ENCODE measurements around the gene AKAP6.

Gene AKAP6

DNA sequence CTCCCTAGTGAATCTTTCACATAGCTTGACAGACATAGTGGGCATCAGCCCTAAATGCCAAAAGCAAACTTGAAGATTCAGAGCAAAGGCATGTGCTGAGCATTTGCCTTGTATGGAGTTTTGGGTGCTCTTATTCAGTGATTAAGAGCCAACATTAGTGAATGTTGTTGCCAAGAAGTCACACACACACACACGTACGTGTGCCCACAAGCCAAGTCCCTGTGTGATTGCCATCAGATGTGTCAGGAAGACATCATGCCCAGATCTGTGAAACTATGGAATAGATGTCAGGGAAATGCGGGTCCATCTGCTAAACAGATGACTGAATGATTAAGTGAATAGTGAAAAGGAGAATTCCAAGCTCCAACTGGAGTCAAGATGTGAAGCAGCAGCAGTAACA lies 149.0 kb downstream of the AKAP6 start:
- DNase-seq (ENCODE audit: low spot score) = no peak

DNA sequence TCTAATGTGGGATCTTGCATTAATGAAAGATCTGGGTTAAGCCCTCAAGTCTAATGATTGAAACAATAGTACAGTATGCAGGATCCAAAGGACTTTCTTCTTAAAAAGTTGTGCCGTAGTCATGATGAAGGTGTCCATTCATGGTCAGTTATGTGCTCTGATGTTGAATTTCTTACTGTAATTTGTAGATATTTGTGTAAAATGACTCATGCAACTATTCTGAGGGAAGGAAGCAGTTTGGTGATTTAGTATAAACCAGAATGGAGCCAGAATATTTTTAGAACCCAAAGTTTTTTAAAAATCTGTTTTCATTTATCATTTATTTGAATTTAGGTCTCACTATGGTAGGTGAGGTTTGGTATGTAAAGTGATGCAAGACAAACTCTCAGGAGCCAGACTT lies 151.2 kb downstream of the AKAP6 start:
- no peak for DNase-seq (ENCODE audit: low spot score)

GRCh38 chr14:32481707-32482106 lies 152.6 kb downstream of the AKAP6 start:
- DNase-seq (ENCODE audit: low spot score) = no peak

- no peak for DNase-seq (ENCODE audit: low spot score)
Measured at GRCh38 chr14:32491416-32492016, 162.4 kb downstream of the AKAP6 start.

GRCh38 chr14:32492457-32492856 lies 163.4 kb downstream of the AKAP6 start:
- DNase-seq (ENCODE audit: low spot score) = no peak

DNA sequence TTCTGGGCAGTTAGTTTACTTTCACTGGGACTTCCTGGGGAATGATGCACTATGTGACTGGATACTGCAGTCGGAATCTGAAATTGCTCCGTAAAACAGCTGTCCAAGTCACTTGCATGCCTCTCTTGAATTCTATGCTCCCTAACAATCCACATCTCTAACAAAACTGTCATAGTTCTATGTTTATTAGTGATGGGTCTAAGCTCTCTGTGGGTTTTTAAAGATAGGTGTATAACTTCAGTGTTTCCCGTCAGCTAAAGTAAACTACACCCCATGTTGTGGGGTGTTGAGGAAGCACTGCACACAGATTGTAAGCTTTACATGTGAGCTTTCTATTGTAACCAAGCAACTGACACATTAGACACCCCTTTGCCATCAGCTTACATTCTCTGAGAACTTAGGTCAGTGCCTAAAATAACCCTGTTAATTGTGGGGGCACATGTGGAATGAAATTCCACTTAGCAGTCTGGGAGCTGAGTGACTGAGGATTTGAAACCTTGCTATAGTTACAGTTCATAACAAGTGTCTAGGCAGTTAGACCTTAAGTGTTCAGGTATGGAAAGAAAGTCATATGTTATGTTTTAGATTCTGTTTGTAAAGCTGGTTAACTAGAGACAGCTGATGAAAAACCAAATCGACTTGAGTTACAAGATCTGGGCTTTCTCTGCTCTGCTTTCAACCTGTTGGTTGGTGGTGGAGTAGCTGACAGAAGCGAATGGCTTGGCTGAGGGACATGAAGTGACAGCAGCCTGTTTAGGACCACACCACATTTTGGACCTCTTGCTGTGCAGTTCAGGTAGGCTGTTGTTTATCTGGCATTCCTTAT lies 165.7 kb downstream of the AKAP6 start:
- no peak for DNase-seq (ENCODE audit: low spot score)

- no peak for DNase-seq (ENCODE audit: low spot score)
Measured at GRCh38 chr14:32495435-32495734, 166.3 kb downstream of the AKAP6 start.

- DNase-seq (ENCODE audit: low spot score) = no peak
Measured at GRCh38 chr14:32497248-32497647, 168.2 kb downstream of the AKAP6 start.

DNA sequence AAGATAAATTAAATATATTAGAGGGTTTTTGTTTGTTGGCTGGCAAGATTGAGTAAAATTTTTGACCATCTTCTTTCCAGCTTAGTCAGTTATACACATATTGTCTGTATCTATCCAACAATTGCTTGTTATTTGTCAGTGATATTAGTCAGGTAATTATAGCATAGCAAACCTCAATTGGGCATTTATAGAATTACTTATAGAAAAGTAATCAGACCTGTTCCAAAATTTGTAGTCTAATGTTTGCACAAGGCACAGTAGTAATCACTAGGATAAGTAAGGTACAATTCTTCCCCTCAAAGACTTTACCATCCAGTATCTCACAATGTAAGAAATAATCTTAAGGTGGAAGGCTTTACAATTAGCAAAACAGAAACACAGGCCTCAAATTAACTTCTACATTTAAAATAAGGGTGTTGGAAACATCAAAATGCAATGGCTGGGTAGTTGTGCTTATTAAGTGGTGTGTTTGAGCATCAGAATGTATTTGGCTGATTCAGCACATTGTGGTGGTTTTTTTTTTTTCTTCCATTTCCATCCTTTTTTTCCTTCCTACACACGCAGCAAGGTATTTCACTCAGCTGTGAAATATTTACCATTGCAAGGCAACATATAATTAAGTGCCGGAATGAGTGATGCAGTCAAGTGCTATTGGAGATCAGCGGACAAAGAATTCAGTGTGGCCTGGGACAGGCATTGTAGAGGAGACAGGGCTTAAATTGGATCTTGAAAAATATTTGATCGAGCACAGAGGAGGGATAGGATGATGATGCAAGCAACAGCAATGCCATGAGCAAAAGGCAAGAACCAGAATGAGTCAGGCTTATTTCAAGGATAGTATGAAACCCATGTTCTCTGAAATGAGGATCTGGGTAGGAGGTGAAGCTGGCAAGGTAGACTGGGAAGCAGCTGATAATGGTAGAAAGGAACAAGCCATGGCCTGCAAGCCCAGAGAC lies 178.2 kb downstream of the AKAP6 start:
- no peak for DNase-seq (ENCODE audit: low spot score)

- no peak for DNase-seq (ENCODE audit: low spot score)
Measured at GRCh38 chr14:32508281-32508680, 179.2 kb downstream of the AKAP6 start.

DNA sequence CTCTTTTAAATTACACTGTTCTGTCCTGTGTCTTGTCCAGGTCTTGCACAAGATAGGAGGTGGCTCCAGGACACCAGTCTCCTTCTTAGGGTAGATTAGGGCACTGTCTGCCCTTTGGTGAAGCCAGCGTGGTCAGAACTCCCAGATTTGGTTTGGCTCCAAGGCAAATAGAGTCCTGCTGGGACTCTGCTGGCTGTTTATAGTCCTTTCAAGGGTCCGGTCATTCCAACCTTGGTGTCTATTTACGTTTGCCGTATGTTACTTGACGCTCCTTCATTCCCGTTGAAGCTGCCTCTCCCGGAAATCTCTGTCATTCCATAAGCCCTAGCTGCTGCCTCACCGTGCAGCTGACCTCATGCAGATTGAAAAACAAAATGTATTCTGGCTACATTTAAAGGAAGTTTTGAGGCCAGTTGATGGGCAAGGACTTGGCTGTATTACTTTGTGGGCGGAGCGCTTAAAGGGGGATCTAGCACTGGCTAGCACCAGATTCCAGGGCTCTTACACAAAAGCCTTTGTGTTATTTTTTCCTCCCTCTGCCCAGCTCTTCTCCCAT lies 180.6 kb downstream of the AKAP6 start:
- DNase-seq (ENCODE audit: low spot score) = no peak

GRCh38 chr14:32510815-32511214 lies 181.7 kb downstream of the AKAP6 start:
- DNase-seq (ENCODE audit: low spot score) = no peak

DNA sequence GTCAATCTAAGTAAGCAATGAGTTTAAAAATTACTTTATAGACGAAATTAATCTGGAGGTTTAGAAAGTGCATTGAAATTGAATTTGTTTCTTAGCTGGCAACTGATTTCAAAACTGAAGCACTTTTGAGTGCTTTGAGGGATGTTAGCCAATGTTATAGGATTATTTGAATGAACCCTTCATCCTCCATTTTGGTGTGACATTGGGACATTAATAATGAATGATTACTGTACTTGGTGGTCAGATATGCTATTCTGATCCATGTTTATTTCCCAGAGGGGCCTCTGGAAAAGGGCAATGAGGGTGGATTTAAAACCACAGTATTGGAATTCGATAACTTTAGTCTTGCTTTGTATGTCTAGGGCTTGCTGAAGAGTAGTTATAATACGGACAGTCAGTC lies 183.2 kb downstream of the AKAP6 start:
- DNase-seq (ENCODE audit: low spot score) = no peak

- no peak for DNase-seq (ENCODE audit: low spot score)
Measured at GRCh38 chr14:32512813-32513212, 183.7 kb downstream of the AKAP6 start.

DNA sequence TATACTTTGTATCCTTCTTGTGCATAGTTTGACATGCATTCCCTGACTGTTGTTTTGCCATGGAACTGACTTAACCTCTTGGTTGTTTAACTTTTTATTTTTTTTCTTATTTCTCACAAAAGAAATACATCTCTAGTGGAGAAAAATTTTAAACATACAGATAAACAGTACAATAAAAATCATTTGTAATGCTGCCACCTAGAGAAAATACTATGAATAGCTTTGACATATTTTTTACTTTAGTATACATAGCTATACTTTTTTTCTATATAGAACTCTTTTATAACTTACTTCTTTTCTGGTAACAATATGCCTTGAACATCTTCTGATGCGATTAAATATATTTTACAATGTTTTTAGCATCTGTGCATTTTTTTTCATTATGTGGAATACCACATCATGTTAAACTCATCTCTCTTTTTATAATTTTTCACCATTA lies 184.5 kb downstream of the AKAP6 start:
- no peak for DNase-seq (ENCODE audit: low spot score)

GRCh38 chr14:32514236-32514635 lies 185.1 kb downstream of the AKAP6 start:
- no peak for DNase-seq (ENCODE audit: low spot score)

GRCh38 chr14:32514681-32515080 lies 185.6 kb downstream of the AKAP6 start:
- no peak for DNase-seq (ENCODE audit: low spot score)

DNA sequence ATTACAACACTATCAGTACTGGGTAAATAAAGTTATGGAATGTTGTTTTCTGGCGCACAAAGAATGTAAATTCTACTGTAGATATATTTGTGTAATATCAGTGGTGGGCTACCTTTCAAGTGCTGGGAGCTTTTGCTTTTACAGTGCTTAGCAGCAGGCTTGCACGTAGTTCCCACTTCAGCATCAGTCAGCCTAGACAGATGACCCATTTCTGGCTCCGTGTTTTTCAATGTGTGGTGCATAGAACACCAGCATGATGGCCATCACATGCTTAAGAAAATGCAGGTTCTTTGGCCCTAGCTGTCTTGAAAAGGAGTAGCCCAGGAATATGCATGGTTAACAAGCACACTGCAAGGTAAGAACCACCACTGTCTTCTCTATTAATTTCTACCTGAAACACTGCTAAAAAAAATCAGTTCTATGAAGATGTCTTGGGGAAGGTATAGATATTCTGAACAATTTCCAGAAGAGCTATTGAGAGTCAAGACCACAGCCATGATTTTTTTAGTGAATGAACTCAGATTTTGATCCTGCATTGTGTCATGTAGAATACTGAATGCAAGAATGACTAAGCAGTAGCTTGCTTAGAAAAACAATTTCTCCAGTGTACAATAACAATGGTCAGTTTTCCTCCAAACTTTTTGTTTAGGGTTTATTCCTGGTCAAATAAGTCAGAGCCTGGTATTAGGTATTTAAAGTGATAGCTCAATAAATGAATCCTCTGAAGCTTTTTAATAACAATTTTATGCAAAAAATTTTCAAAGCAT lies 195.7 kb downstream of the AKAP6 start:
- no peak for DNase-seq (ENCODE audit: low spot score)

DNA sequence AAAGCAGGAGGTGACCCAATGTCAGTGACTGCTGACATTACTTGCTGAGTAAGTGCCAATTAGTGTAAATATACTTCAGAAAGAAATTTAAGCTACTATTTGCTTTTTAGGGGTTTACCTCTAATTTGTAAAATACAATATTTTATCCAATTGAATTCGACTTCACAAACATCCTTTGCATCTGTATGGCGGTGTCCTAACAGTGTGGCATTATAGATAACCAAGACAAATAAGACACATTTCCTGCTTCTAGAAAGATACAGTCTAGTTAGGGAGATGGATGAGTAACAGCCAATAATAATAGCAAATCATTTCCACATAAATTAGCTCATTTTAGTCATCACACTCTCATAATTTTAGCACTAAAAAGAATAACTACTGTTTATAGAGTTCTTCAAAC lies 196.5 kb downstream of the AKAP6 start:
- DNase-seq (ENCODE audit: low spot score) = no peak

DNA sequence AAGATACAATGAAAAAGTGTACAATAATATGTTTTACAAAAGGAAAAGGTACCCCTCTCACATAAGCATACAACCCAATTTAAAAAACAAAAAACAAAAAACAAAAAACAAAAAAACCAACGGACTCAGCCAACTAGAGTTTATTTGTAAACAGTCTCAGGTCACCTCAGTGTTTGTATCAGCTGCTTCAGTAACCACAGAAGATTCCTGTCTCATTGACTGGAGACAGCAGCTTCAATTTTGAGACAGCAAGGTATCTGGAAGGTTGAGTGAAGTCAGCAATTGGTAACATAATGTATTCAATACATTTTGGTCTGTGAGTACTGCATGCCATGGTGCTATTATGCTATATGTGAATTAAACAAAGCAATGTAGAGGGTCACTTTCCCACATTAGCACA lies 201.7 kb downstream of the AKAP6 start:
- DNase-seq (ENCODE audit: low spot score) = no peak

- no peak for DNase-seq (ENCODE audit: low spot score)
Measured at GRCh38 chr14:32531942-32532515, 202.9 kb downstream of the AKAP6 start.
